Neural cell (in vitro differentiated cells): ENCODE results near the gene AATK. TPM values are rescaled to one million over a fixed set of nuclear protein-coding genes. Genes with fewer than 3 reads are reported as not detected.

Experiments used
- H2AFZ ChIP-seq: fragments of 200-600, 300-800 bp; sonication (generic), shearing (Covaris generic); 2 replicates; pipeline ENCODE4 v1.6.0; 2014; ENCODE audit warnings: low read depth, mild to moderate bottlenecking, antibody characterized with exemption, low read length, moderate library complexity
- H3F3A ChIP-seq: fragments of 200-600 bp; shearing (Covaris generic); 2 replicates; pipeline ENCODE4 v1.6.1; 2016; ENCODE audit warnings: mild to moderate bottlenecking, moderate library complexity, mixed read lengths, antibody characterized with exemption, low read length; ENCODE audit not compliant: insufficient read depth, poor library complexity, severe bottlenecking
- H3K27ac ChIP-seq: fragments of 200-600, 300-800 bp; sonication (generic), shearing (Covaris generic); 2 replicates; pipeline ENCODE4 v1.5.1; 2014; ENCODE audit warnings: mild to moderate bottlenecking, low read length, moderate library complexity
- H3K27me3 ChIP-seq: fragments of 300-800, 200-600 bp; sonication (generic), shearing (Covaris generic); 2 replicates; pipeline ENCODE4 v1.6.0; 2014; ENCODE audit warnings: mild to moderate bottlenecking, low read depth, low read length, moderate library complexity; ENCODE audit not compliant: insufficient read depth
- H3K36me3 ChIP-seq: fragments of 300-800, 200-600 bp; sonication (generic), shearing (Covaris generic); 2 replicates; pipeline ENCODE4 v1.5.1; 2014; ENCODE audit warnings: mild to moderate bottlenecking, antibody characterized with exemption, low read length, moderate library complexity; ENCODE audit not compliant: insufficient read depth
- H3K4me2 ChIP-seq: fragments of 300-800, 200-600 bp; sonication (generic), shearing (Covaris generic); 2 replicates; pipeline ENCODE4 v1.6.0; 2014; ENCODE audit warnings: mild to moderate bottlenecking, low read length
- H3K4me3 ChIP-seq: fragments of 300-800, 200-600 bp; sonication (generic), shearing (Covaris generic); 2 replicates; pipeline ENCODE4 v1.5.1; 2014; ENCODE audit warnings: mild to moderate bottlenecking, low read length, moderate library complexity
- H3K79me2 ChIP-seq: fragments of 200-600 bp; shearing (Covaris generic); replicated peaks from 2 replicates; pipeline ENCODE4 v1.6.0; 2014; ENCODE audit warnings: mild to moderate bottlenecking, low read length, moderate library complexity; ENCODE audit not compliant: insufficient read depth
- H3K9ac ChIP-seq: fragments of 300-800, 200-600 bp; sonication (generic), shearing (Covaris generic); 2 replicates; pipeline ENCODE4 v1.6.1; 2016; ENCODE audit warnings: mild to moderate bottlenecking, low read length, mixed read lengths
- H3K9me2 ChIP-seq: fragments of 200-600 bp; shearing (Covaris generic); 2 replicates; pipeline ENCODE4 v1.6.1; 2016; ENCODE audit warnings: mild to moderate bottlenecking, low read length, mixed read lengths; ENCODE audit not compliant: insufficient read depth
- H3K9me3 ChIP-seq: fragments of 200-600, 300-800 bp; sonication (generic), shearing (Covaris generic); 2 replicates; pipeline ENCODE4 v1.6.1; 2016; ENCODE audit warnings: mild to moderate bottlenecking, mixed run types, low read length, moderate library complexity, mixed read lengths
- H4K20me1 ChIP-seq: fragments of 200-600 bp; shearing (Covaris generic); 2 replicates; pipeline ENCODE4 v1.6.1; 2016; ENCODE audit warnings: mild to moderate bottlenecking, mixed run types; ENCODE audit not compliant: insufficient read depth
- CTCF ChIP-seq: fragments of 450-650 bp; IDR thresholded peaks from 2 replicates; pipeline ENCODE4 v1.5.1; 2014; ENCODE audit warnings: antibody characterized with exemption, mild to moderate bottlenecking, moderate library complexity; ENCODE audit not compliant: poor library complexity, severe bottlenecking
- EP300 ChIP-seq: fragments of 450-650 bp; conservative IDR thresholded peaks from 2 replicates; pipeline ENCODE4 v1.6.1; 2014; ENCODE audit warnings: antibody characterized with exemption, mild to moderate bottlenecking, moderate library complexity; ENCODE audit not compliant: poor library complexity, severe bottlenecking
- EZH2 ChIP-seq: fragments of 200-600, 300-800 bp; shearing (Covaris generic), sonication (generic); IDR thresholded peaks from 2 replicates; pipeline ENCODE4 v1.6.1; 2014; ENCODE audit warnings: antibody characterized with exemption, low read length, borderline replicate concordance, mild to moderate bottlenecking; ENCODE audit not compliant: insufficient read depth, poor library complexity, severe bottlenecking
- MXI1 ChIP-seq: fragments of 450-650 bp; conservative IDR thresholded peaks from 2 replicates; pipeline ENCODE4 v1.6.1; 2014; ENCODE audit warnings: antibody characterized with exemption, mild to moderate bottlenecking; ENCODE audit not compliant: poor library complexity, severe bottlenecking
- POLR2AphosphoS5 ChIP-seq: IDR thresholded peaks from 2 replicates; pipeline ENCODE4 v1.6.1; 2012
- RAD21 ChIP-seq: fragments of 450-650 bp; conservative IDR thresholded peaks from 2 replicates; pipeline ENCODE4 v1.6.1; 2014; ENCODE audit warnings: antibody characterized with exemption, mild to moderate bottlenecking, moderate library complexity
- REST ChIP-seq: IDR thresholded peaks from 2 replicates; pipeline ENCODE4 v1.6.1; 2012; ENCODE audit warnings: borderline replicate concordance
- SMC3 ChIP-seq: fragments of 450-650 bp; conservative IDR thresholded peaks from 2 replicates; pipeline ENCODE4 v1.6.1; 2014; ENCODE audit warnings: antibody characterized with exemption, mild to moderate bottlenecking, moderate library complexity; ENCODE audit not compliant: poor library complexity
- TAF1 ChIP-seq: IDR thresholded peaks from 2 replicates; pipeline ENCODE4 v1.6.1; 2012; ENCODE audit warnings: low read depth
- polyA plus RNA-seq: library from polyadenylated mRNA; depleted of rRNA; stranded (reverse); fragments of >200 nt; gene quantifications from 2 replicates; pipeline ENCODE4 v1.2.3, GENCODE V29; 2014

AATK gene
- polyA plus RNA-seq, 1 donor from 2014 or later, result 11.1 TPM

GRCh38 chr17:81140018-81140417 lies 26.0 kb downstream of the AATK start:
- Histone ChIP-seq H3K79me2 (no peaks in the 10 kb centered on the region), H2AFZ (no peak overlapping the region), H3K27me3 (no peaks in the 10 kb centered on the region), H3K4me2 (no peak overlapping the region), H3K9me3 (no peaks in the 10 kb centered on the region), H3K9me2 (no peaks in the 10 kb centered on the region), H3K4me3 (no peak overlapping the region), H3K36me3 (no peaks in the 10 kb centered on the region), H3F3A (no peaks in the 10 kb centered on the region), H3K27ac (no peak overlapping the region), H4K20me1 (no peaks in the 10 kb centered on the region), H3K9ac (no peak overlapping the region)
- TF ChIP-seq CTCF, result no peak
- TF ChIP-seq EZH2, result no peak
- no peak for TF ChIP-seq SMC3
- TF ChIP-seq MXI1, result no peak
- TF ChIP-seq EP300, result no peak

- H3K9me3 ChIP-seq, result no peaks in the 10 kb centered on the region
- no peaks in the 10 kb centered on the region for H3K36me3 ChIP-seq
- no peak overlapping the region for H3K27ac ChIP-seq
- H3K27me3 ChIP-seq, result no peaks in the 10 kb centered on the region
- no peaks in the 10 kb centered on the region for H4K20me1 ChIP-seq
- H3K4me3 ChIP-seq, result no peak overlapping the region
- H3K79me2 ChIP-seq, result no peaks in the 10 kb centered on the region
- H3K4me2 ChIP-seq, result no peak overlapping the region
- H3F3A ChIP-seq, result no peaks in the 10 kb centered on the region
- H3K9ac ChIP-seq, result no peak overlapping the region
- no peaks in the 10 kb centered on the region for H3K9me2 ChIP-seq
- TF ChIP-seq EP300 (no peak), SMC3 (no peak), POLR2AphosphoS5 (no peak), REST (no peak), TAF1 (no peak), EZH2 (no peak), CTCF (no peak), RAD21 (no peak), MXI1 (no peak)
- H2AFZ ChIP-seq, result no peak overlapping the region
Measured at GRCh38 chr17:81139428-81139827, 26.6 kb downstream of the AATK start.
